ENCODE measurements around the gene SETDB1.
"Not testable (repeated sequence)": the region's sequence is repeated elsewhere in the genome, so short reads cannot be mapped to it uniquely, and the experiment has no call there.

Gene SETDB1

GRCh38 chr1:150926097-150926741, at the start of gene SETDB1:
Gene SETDB1 (plus strand): TSS chr1:150926363. CDS start chr1:150927715, 1,352 bp downstream.
- peak; percentile 98 for DNase-seq

DNA sequence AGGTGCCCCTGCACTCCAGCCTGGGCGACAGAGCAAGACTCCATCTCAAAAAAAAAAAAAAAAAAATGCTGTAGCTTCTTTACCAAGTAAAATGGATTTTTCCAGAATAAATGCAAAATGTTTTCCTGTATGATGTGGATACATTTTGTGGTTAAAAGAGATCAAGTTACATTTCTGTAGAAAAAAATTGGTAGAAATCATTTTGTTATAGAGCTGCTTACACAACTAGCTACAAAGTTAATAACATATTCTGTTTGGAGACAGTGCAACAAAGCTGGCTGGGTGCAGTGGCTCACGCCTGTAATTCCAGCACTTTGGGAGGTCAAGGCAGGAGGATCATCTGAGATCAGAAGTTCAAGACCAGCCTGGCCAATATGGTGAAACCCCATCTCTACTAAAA, 47.2 kb upstream of the SETDB1 start:
- not testable (repeated sequence) for DNase-seq

GRCh38 chr1:150881331-150882070, 44.7 kb upstream of the SETDB1 start:
- peak; percentile 18 for DNase-seq

DNA sequence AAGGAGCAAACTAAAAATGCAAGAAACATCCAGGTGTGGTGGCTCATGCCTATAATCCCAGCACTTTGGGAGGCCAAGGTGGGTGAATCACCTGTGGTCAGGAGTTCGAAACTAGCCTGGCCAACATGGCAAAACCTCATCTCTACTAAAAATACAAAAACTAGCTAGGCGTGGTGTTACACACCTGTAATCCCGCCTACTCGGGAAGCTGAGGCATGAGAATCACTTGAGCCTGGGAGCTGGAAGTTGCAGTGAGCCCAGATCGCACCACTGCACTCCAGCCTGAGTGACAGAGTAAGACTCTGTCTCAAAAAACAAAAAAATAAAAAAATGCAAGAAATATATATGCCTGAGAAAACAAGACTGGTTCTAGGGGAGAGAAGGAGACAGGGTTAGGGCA, 43.0 kb upstream of the SETDB1 start:
- not testable (repeated sequence) for DNase-seq

GRCh38 chr1:150887018-150887417, 39.1 kb upstream of the SETDB1 start, which contains the start of gene CTXND2:
Gene CTXND2 (plus strand): TSS chr1:150887136. CDS start chr1:150912315, 25,179 bp downstream.
- no peak for DNase-seq

- DNase-seq, result no peak
Observed at GRCh38 chr1:150888727-150889126, 37.4 kb upstream of the SETDB1 start.

GRCh38 chr1:150890033-150890416, 36.1 kb upstream of the SETDB1 start:
- DNase-seq, result no peak

GRCh38 chr1:150893336-150893913, 32.7 kb upstream of the SETDB1 start:
- no peak for DNase-seq

GRCh38 chr1:150895618-150896017, 30.5 kb upstream of the SETDB1 start:
- no peak for DNase-seq

- DNase-seq, result not testable (repeated sequence)
Observed at GRCh38 chr1:150899795-150900194, 26.4 kb upstream of the SETDB1 start.

DNA sequence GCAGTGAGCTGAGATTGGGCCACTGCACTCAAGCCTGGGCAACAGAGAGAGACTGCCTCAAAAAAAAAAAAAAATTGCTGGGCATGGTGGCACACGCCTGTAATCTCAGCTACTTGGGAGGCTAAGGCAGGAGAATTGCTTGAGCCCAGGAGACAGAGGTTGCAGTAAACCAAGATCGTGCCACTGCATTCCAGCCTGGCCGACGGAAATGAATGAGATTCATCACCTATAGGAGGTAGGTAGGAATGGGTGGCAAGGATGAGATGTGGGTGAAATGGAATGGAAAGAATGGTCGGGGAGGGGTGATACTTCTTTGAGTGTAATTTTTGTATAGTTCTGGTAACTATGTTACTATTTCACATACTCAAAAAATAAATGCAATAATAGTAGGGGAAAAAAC, 23.8 kb upstream of the SETDB1 start:
- no peak for DNase-seq

GRCh38 chr1:150902751-150903150, 23.4 kb upstream of the SETDB1 start:
- DNase-seq, result no peak

DNA sequence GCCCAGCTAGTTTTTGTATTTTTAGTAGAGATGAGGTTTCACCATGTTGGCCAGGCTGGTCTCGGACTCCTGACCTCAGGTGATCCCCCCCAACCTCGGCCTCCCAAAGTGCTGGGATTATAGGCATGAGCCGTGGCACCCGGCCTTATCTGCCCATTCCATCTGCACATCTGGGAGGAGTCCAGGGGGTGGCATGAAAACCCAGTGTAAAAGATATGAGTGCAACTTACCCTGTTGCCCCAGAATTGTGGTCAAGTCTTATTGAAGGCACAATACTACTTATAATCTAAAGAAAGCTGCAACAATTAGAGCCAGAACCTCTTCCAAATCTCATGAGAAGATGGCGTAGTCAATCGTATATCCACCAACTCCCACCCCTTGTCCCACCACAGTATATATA, 20.9 kb upstream of the SETDB1 start:
- no peak for DNase-seq

GRCh38 chr1:150906329-150906728, 19.8 kb upstream of the SETDB1 start:
- DNase-seq, result no peak

DNA sequence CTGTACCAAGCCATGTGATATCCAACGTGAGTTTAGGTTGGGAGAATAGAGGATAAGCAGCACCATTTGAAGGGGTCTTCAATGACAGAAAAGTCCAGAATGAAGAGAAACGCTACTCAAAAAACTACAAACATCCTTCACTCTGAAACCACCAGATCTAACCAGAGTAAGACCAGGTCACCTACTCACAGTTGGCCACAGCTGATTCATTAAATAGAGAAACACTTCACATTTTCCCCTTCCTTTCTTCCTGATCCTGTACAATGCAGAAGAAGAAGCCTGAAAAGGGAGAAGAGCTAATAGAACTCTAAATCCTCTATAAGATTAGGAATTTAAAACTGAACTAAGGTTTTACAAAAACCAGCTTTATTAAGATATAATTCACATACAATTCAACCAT, 19.4 kb upstream of the SETDB1 start:
- DNase-seq, result no peak

GRCh38 chr1:150909585-150910180, 16.5 kb upstream of the SETDB1 start:
- no peak for DNase-seq

DNA sequence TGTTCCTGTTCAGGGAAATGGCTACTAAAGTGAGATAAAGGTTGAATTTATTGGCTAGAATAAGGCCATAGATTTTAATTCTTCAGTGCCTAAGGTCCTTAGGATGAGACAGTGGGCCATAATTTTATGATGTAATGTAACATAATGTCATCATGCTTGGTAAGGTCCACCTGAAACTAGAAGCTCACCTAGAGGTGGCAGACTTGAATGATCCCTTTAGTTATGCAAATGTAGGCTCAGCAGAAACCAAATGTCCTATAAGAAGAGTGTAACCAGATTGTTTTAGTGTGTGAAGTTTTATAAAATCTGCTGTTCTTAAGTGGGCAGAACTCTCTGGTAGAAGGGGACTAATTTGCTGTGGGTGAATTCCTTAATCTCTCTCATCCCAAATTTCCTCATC, 13.5 kb upstream of the SETDB1 start:
- no peak for DNase-seq

DNA sequence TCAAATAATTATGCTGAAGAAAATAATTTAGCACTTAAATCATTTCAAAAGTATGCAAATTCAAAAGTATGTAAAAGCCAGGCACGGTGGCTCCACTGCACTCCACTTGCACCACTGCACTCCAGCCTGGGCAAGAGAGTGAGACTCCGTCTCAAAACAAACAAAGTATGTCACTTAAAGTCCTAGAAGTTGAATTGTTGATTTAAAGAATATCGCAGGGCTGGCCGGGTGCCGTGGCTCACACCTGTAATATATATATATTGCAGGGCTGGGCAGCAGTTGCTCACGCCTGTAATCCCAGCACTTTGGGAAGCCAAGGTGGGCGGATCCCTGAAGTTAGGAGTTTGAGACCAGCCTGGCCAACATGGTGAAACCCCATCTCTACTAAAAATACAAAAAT, 8.8 kb upstream of the SETDB1 start:
- no peak for DNase-seq

DNA sequence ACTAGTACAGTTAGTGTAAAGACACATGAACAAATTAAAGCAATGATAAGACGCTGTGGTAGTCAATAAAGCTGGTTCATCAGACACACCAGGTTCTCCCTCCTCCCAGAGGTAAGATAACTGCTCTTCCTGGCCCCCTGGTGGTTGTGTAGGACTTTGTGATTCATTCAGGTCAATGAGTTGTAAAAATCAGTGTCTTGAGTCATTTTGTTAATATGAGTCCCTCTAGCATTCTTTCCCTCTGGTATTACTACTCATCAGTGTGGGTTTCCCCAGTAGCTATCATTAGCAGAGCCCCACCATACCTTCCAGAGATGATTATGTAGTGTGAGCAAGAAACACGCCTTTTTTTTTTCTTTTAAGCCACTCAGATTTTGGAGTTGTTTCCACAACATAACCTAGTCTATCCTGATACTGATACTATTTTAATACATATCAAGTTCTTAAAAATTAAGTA, 3.6 kb upstream of the SETDB1 start:
- DNase-seq, result peak; percentile 80

- DNase-seq, result no peak
Observed at GRCh38 chr1:150925080-150925479, 1.1 kb upstream of the SETDB1 start.

GRCh38 chr1:150927624-150928023, 1.5 kb downstream of the SETDB1 start:
- no peak for DNase-seq

DNA sequence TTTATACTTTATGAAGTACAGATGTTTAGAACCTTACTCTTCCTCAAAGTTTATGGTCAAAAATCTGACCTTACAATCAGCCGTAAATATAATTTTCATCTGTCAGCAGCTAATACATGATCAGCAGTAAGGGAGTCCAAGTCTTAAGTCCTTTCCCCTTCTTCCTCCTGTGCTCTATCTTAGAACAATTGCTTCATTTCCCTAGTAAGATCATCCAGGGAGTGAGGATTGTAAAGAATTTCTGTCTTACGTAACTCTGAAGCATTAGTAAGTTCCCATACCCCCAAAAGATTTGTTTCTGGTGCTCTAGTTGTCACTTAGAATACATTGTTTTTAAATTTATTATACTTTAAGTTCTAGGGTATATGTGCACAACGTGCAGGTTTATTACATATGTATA, 2.1 kb downstream of the SETDB1 start:
- DNase-seq, result no peak

DNA sequence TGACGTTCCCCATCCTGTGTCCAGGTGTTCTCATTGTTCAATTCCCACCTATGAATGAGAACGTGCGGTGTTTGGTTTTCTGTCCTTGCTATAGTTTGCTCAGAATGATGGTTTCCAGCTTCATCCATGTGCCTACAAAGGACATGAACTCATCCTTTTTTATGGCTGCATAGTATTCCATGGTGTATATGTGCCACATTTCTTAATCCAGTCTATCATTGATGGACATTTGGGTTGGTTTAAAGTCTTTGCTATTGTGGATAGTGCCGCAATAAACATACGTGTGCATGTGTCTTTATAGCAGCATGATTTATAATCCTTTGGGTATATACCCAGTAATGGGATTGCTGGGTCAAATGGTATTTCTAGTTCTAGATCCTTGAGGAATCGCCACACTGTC, 2.6 kb downstream of the SETDB1 start:
- not testable (repeated sequence) for DNase-seq

- peak; percentile 62 for DNase-seq
Observed at GRCh38 chr1:150931773-150932172, 5.6 kb downstream of the SETDB1 start.
